HepG2 (cell line): ENCODE measurements around the gene SLC26A9. TPM values are rescaled to one million over a fixed set of nuclear protein-coding genes. Genes with fewer than 3 reads are reported as not detected.
A peak's percentile ranks its signal among the peaks of the same experiment; 100 is the strongest.

Experiments
- BRCA1 ChIP-seq: sonication (generic); formaldehyde crosslinking; IDR thresholded peaks from 2 replicates; pipeline ENCODE4 v1.4.0; 2020; ENCODE audit warnings: missing genetic modification reagents
- CENPT ChIP-seq: sonication (generic); formaldehyde crosslinking; IDR thresholded peaks from 2 replicates; pipeline ENCODE4 v1.8.0; 2022; ENCODE audit warnings: low read depth, mild to moderate bottlenecking, moderate library complexity, missing genetic modification reagents
- EHMT2 ChIP-seq: fragments of 200-600 bp; sonication (generic); IDR thresholded peaks from 2 replicates; pipeline ENCODE4 v1.7.0; 2017; ENCODE audit warnings: antibody characterized with exemption, low read depth, low read length, borderline replicate concordance
- HNRNPH1 ChIP-seq: fragments of 200-400 bp; formaldehyde crosslinking; optimal IDR thresholded peaks from 2 replicates; pipeline ENCODE3; 2017; ENCODE audit warnings: mild to moderate bottlenecking, low read depth, low read length
- KAT8 ChIP-seq: IDR thresholded peaks from 2 replicates; pipeline ENCODE4 v1.6.1; 2016; ENCODE audit warnings: missing genetic modification reagents, missing compliant biosample characterization
- MATR3 ChIP-seq: sonication (generic); formaldehyde crosslinking; IDR thresholded peaks from 2 replicates; pipeline ENCODE4 v1.4.0; 2020; ENCODE audit warnings: missing genetic modification reagents
- MED8 ChIP-seq: sonication (generic); formaldehyde crosslinking; IDR thresholded peaks from 2 replicates; pipeline ENCODE4 v1.8.1; 2023; ENCODE audit warnings: mild to moderate bottlenecking, missing genetic modification reagents; ENCODE audit not compliant: insufficient replicate concordance
- NFE2 ChIP-seq: sonication (generic); formaldehyde crosslinking; IDR thresholded peaks from 2 replicates; pipeline ENCODE4 v1.4.0; 2020; ENCODE audit warnings: missing genetic modification reagents
- PHF5A ChIP-seq: IDR thresholded peaks from one replicate; pipeline ENCODE4 v1.6.1; 2018; ENCODE audit warnings: low read depth, missing genetic modification reagents; ENCODE audit not compliant: unreplicated experiment
- SIX4 ChIP-seq: sonication (generic); formaldehyde crosslinking; IDR thresholded peaks from 2 replicates; pipeline ENCODE4 v1.4.0; 2020; ENCODE audit warnings: missing genetic modification reagents
- TBP ChIP-seq: sonication (generic); formaldehyde crosslinking; IDR thresholded peaks from 2 replicates; pipeline ENCODE4 v1.5.0; 2020; ENCODE audit warnings: missing genetic modification reagents
- THAP11 ChIP-seq: IDR thresholded peaks from 2 replicates; pipeline ENCODE4 v1.6.1; 2016; ENCODE audit warnings: missing biosample characterization, missing genetic modification reagents
- ZNF75D ChIP-seq: sonication (generic); formaldehyde crosslinking; IDR thresholded peaks from 2 replicates; pipeline ENCODE4 v1.8.1; 2023; ENCODE audit warnings: missing genetic modification reagents, mild to moderate bottlenecking, borderline replicate concordance
- polyA plus RNA-seq, 8 experiments: library from polyadenylated mRNA; depleted of rRNA in 3 of 8; stranded (reverse) in 7 of 8; unstranded in 1 of 8; fragments of >200 nt; fragmentation: Illumina TruSeq in 4 of 8; extraction: Trizol in 4 of 8; gene quantifications; 2 replicates each; pipeline versions ENCODE4 v1.2.1 to v1.2.3, GENCODE V29; 2011 to 2016; ENCODE audit warnings: low read depth in 4 of 8, missing spikeins in 1 of 8, mixed read lengths in 1 of 8; ENCODE audit not compliant: insufficient read depth in 1 of 8
- total RNA-seq, 5 experiments: library from RNA; depleted of rRNA; stranded (reverse); fragments of >200 nt; fragmentation: Illumina TruSeq; extraction: Trizol; gene quantifications; 2 replicates each; pipeline ENCODE4 v1.2.3, GENCODE V29; 2016; ENCODE audit warnings: low read depth in 1 of 5
- TF ChIP-seq, protein P1 (sequence below): sonication (generic); formaldehyde crosslinking; IDR thresholded peaks from 2 replicates; pipeline ENCODE4 v1.4.0; 2020; ENCODE audit warnings: missing genetic modification reagents, borderline replicate concordance
- TF ChIP-seq, protein P2 (sequence below): sonication (generic); formaldehyde crosslinking; IDR thresholded peaks from 2 replicates; pipeline ENCODE4 v1.4.0; 2020; ENCODE audit warnings: missing genetic modification reagents
- TF ChIP-seq, protein P3 (sequence below), 2 experiments: sonication (generic) in 1 of 2; formaldehyde crosslinking in 1 of 2; IDR thresholded peaks; 2 replicates each; pipeline versions ENCODE4 v1.5.1 to v1.6.1; 2011 to 2020; ENCODE audit warnings: borderline replicate concordance in 1 of 2, low read depth in 1 of 2, low read length in 1 of 2, mild to moderate bottlenecking in 1 of 2, missing genetic modification reagents in 1 of 2, moderate library complexity in 1 of 2
- TF ChIP-seq, protein P4 (sequence below): sonication (generic); formaldehyde crosslinking; conservative IDR thresholded peaks from 2 replicates; pipeline ENCODE4 v1.4.0; 2020; ENCODE audit warnings: missing genetic modification reagents
- TF ChIP-seq, protein P5 (sequence below): IDR thresholded peaks from 2 replicates; pipeline ENCODE4 v1.6.1; 2016

The SLC26A9 gene
- total and polyA plus RNA-seq, 2 of the 13 experiments (the other 11 are each of a cell fraction or from before 2014, with no cell fraction given) = 0.11 to 0.15 TPM

DNA sequence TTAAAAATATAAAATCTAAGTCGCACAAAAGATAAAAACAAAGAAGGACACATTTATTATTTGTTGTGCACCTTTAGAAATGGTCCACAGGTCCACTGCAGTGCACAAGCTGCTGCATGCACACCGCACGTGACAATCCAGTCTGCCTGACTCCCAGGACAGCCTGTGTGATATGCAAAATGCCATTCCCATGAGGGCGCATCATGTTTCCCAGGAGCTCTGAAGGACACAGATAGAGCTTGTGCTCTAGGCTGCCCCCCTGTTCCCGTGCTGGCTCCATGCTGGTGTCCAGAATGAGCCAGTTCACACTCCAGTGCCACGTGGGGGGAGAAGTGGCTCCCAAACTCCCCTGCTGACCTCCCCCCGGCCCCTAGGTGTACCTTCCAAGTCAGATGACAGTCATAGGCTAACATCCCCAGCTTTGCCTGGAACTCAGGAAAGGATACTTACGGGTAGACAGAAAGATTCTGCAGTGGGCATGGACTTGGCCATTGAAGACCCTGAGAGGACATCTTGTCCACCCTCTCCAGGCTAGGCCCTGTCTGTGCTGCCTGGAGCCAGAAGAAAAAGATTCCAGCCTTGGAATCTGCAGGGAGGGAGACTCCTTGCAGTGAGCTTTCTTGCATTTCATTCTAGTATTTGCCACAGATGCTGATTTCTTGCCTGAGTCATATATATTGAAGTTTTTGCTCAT lies 33.6 kb upstream of the SLC26A9 start (continued):
- TF ChIP-seq, protein P1, sequence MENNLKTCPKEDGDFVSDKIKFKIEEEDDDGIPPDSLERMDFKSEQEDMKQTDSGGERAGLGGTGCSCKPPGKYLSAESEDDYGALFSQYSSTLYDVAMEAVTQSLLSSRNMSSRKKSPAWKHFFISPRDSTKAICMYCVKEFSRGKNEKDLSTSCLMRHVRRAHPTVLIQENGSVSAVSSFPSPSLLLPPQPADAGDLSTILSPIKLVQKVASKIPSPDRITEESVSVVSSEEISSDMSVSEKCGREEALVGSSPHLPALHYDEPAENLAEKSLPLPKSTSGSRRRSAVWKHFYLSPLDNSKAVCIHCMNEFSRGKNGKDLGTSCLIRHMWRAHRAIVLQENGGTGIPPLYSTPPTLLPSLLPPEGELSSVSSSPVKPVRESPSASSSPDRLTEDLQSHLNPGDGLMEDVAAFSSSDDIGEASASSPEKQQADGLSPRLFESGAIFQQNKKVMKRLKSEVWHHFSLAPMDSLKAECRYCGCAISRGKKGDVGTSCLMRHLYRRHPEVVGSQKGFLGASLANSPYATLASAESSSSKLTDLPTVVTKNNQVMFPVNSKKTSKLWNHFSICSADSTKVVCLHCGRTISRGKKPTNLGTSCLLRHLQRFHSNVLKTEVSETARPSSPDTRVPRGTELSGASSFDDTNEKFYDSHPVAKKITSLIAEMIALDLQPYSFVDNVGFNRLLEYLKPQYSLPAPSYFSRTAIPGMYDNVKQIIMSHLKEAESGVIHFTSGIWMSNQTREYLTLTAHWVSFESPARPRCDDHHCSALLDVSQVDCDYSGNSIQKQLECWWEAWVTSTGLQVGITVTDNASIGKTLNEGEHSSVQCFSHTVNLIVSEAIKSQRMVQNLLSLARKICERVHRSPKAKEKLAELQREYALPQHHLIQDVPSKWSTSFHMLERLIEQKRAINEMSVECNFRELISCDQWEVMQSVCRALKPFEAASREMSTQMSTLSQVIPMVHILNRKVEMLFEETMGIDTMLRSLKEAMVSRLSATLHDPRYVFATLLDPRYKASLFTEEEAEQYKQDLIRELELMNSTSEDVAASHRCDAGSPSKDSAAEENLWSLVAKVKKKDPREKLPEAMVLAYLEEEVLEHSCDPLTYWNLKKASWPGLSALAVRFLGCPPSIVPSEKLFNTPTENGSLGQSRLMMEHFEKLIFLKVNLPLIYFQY (CRISPR knock-in tag) = no peak
- TF ChIP-seq THAP11 (CRISPR knock-in tag) = 0 out of 2 replicates have a peak, but pooled peaks have one; percentile 3
- TF ChIP-seq KAT8 = no peak
- no peak for TF ChIP-seq PHF5A (CRISPR knock-in tag)
- TF ChIP-seq, protein P2, sequence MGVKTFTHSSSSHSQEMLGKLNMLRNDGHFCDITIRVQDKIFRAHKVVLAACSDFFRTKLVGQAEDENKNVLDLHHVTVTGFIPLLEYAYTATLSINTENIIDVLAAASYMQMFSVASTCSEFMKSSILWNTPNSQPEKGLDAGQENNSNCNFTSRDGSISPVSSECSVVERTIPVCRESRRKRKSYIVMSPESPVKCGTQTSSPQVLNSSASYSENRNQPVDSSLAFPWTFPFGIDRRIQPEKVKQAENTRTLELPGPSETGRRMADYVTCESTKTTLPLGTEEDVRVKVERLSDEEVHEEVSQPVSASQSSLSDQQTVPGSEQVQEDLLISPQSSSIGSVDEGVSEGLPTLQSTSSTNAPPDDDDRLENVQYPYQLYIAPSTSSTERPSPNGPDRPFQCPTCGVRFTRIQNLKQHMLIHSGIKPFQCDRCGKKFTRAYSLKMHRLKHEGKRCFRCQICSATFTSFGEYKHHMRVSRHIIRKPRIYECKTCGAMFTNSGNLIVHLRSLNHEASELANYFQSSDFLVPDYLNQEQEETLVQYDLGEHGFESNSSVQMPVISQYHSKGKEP (CRISPR knock-in tag) = no peak
- no peak for TF ChIP-seq MED8 (CRISPR knock-in tag)
- no peak for TF ChIP-seq MATR3
- no peak for TF ChIP-seq HNRNPH1
- TF ChIP-seq, protein P3, sequence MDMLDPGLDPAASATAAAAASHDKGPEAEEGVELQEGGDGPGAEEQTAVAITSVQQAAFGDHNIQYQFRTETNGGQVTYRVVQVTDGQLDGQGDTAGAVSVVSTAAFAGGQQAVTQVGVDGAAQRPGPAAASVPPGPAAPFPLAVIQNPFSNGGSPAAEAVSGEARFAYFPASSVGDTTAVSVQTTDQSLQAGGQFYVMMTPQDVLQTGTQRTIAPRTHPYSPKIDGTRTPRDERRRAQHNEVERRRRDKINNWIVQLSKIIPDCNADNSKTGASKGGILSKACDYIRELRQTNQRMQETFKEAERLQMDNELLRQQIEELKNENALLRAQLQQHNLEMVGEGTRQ (IDR thresholded peaks at IDR 0.05; ENCODE audit: low read depth, low read length) = peak; percentile 46
- TF ChIP-seq, protein P3 (CRISPR knock-in tag; IDR thresholded peaks at IDR 0.05; ENCODE audit: borderline replicate concordance) = peak; percentile 21; the same call in 1 of the 2 replicates
- no peak for TF ChIP-seq ZNF75D
- TF ChIP-seq, protein P4, sequence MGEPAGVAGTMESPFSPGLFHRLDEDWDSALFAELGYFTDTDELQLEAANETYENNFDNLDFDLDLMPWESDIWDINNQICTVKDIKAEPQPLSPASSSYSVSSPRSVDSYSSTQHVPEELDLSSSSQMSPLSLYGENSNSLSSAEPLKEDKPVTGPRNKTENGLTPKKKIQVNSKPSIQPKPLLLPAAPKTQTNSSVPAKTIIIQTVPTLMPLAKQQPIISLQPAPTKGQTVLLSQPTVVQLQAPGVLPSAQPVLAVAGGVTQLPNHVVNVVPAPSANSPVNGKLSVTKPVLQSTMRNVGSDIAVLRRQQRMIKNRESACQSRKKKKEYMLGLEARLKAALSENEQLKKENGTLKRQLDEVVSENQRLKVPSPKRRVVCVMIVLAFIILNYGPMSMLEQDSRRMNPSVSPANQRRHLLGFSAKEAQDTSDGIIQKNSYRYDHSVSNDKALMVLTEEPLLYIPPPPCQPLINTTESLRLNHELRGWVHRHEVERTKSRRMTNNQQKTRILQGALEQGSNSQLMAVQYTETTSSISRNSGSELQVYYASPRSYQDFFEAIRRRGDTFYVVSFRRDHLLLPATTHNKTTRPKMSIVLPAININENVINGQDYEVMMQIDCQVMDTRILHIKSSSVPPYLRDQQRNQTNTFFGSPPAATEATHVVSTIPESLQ = no peak
- TF ChIP-seq BRCA1 (CRISPR knock-in tag) = no peak
- no peak for TF ChIP-seq SIX4
- TF ChIP-seq NFE2 (CRISPR knock-in tag) = no peak
- TF ChIP-seq, protein P5, sequence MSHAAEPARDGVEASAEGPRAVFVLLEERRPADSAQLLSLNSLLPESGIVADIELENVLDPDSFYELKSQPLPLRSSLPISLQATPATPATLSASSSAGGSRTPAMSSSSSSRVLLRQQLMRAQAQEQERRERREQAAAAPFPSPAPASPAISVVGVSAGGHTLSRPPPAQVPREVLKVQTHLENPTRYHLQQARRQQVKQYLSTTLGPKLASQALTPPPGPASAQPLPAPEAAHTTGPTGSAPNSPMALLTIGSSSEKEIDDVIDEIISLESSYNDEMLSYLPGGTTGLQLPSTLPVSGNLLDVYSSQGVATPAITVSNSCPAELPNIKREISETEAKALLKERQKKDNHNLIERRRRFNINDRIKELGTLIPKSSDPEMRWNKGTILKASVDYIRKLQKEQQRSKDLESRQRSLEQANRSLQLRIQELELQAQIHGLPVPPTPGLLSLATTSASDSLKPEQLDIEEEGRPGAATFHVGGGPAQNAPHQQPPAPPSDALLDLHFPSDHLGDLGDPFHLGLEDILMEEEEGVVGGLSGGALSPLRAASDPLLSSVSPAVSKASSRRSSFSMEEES (CRISPR knock-in tag) = peak; percentile 59
- no peak for TF ChIP-seq TBP
- TF ChIP-seq EHMT2 = no peak
- no peak for TF ChIP-seq CENPT
